ENCODE data around the gene LTBP1.
"Not testable (repeated sequence)": the region's sequence is repeated elsewhere in the genome, so short reads cannot be mapped to it uniquely, and the experiment has no call there.

Gene LTBP1

DNA sequence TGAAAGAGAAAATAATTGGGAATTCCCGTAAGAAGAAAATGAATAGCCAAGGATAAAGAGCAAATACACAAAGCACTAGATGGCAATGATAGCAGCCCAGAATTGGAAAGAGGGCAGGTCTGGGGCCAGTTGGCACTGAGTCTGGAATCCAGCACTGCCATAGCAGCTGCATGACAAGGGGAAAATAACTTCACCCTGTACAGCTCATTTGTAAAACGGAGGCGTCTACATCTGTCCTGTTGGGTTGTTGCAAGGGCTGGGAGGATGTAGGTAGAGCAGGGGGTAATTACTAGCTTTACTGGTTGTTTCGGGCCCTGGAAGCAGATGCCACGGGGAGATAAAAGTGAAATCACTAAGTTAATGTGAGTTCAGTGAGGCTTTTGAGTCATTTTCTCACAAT lies 419.7 kb downstream of the LTBP1 start:
- peak; percentile 63 for DNase-seq

DNA sequence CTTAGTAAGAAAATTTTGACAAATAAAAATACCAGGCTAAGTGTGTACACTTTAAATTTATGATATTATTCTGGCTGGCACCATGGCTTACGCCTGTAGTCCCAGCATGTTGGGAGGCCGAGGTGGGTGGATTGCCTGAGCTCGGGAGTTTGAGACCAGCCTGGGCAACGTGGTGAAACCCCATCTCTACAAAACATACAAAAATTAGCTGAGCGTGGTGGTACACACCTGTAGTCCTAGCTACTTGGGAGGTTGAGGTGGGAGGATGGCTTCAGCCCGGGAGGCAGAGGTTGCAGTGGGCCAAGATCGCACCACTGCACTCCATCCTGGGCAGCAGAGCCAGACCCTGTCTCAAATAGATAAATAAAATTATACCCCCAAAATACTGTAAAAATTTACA lies 421.8 kb downstream of the LTBP1 start:
- not testable (repeated sequence) for DNase-seq

DNA sequence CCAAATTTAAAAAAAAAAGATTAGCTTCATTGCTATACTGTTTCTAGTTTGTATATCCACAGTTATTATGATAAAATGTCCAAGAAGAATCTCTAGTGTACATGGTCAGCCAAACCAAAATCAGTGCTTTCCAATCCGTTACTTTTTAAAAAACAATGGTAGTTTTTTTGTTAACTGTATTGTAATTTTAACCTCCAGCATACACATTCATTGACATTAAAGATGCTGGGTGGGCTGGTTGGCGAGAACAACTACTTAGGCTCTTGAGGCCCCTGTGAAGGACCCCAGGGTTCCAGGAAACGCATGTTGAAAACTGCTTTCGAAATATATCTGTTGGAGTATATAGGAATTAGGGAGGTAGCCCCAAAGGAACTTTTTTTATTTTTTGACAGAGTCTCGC lies 422.4 kb downstream of the LTBP1 start:
- DNase-seq = no peak

DNA sequence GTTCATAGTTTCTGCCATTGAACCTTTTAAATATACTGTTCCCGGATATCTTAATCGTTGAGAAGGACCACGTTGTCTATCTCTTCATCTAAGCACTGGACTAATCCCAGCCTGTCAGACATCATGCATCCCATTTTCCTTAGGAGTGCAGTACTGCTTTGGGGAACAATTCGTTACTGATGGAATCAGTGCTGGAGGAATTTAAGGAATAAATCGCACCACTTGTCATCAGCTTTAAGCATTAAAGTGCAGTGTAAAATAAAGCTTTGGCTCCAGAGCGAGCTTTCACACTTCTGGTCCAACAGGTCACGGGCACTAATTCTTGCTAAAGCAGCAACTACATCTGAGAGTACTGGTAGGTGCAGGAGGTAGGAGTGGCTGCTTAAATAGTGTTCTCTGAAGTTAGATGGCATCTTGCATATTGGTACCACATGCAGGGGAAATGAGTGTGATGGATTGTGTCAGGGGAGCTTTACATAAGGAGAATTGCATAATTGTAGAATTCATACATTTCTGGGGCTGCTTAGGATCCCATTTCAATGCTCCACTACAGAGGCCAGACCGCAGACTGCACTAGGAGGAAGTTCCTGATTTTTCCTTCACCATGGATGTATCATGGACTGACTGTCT lies 424.0 kb downstream of the LTBP1 start:
- DNase-seq = no peak

DNA sequence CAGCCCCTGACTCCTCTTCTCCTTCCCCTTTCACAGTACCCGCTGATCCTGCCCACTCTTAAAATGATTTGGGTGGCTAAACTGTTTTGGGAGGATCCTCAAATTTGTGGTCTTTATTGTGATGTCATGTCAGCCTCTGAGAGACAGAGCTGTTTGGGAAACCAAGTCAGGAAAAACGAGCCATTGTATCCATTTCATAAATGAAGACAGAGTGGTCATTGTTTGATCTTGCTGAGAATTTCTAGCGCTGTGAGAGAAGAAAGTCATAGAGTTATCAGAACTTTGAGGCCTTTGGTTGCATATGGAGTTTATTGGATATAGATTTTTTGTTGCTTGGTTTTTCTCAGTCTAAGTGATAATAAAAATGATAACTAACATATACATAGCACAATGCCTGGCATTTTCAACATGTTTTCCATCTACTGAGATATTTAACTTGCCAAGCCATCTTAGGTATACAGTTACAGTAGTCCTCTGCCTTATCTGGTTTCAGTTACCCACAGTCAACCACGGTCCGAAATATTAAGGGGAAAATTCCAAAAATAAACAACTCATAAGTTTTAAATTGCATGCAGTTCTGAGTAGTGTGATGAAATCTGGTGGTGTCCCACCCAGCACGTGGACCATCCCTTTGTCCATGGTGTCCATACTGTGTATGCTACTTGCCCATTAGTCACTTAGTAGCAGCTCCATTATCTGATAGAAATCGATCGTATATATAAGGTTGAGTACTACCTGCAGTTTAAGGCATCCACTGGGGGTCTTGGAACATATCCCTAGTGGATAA lies 424.7 kb downstream of the LTBP1 start:
- DNase-seq = no peak

DNA sequence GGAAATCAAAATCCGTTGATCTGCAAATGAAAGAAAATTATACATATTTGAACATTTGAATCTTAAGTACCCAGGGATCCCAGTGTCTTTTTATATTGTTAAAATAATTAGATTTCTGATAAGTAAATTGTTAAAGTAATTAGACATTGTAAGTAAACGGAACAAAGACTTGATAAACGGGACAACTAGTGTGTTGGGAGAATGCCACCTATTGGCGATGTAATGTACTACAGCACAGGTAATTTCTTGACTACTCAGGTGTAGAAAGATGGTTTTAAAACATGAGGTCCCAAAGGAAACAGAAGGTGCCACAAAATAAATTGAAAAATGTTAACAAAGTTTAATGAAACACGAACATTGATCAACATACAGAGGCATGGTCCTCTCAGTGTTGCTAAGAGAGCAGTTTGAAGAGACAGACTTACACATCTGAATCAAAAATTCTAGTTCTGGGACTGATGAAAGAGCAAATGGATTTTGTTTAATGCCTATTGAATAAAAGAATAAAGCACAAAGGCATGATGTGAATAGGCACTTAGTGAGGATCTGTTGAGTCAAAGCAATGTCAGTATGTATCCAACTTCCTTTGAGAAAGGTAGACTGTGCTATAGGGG lies 426.3 kb downstream of the LTBP1 start:
- no peak for DNase-seq

DNA sequence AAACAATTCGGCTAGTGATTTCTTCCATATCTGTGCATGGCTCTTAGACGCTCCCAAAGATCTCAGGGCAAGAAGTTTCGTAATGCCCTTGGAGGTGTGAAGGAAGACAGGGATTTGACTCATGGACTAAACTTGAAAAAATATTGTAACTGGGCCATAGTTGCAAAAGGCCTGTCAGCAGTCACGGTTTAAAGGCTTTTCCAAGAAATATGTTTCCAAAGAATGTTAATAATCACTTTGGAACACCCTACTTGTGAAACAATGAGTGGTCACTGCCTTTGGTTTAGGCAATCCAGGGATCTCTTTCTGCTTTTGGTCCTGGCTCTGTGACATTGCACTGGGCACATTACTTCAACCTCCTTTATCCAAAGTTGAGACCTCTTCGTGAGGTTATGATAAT lies 427.2 kb downstream of the LTBP1 start:
- DNase-seq = no peak

DNA sequence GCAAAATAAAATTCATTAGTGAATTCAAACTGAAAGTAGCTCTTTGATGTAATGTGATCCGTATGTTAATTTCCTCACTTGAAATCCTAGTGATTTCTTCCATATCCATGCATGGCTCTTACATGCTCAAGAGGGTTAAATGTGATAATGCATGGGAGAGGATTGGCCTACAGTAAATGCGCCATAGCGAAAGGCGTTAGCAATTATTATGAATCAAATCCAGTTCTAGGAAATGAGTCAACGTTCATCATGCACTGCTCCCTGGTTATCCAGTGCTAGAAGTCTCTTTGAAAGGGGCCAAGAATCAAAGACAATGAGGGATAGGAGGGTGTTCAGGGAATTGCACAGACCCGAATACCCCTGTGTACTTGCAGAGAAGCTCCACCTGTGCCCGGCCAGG lies 428.3 kb downstream of the LTBP1 start:
- no peak for DNase-seq

DNA sequence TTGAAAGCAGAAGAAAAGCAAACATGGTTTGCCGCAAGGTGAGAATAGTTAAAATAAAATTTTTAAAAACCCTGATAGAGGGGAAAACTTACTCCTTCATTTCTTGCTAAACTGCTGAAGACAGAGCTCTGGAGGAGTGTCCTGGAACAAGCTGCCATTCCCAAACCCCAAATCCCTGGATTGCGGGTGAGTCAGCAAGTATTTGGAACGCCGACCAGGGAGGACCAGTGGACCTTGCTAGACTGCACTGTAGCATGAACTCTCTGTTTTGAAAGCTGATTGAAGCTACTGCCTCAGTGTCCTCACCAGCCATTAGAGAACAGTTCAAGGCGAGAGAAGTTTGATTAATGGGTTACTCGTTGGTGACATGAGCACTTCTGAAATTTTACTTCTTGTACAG lies 430.3 kb downstream of the LTBP1 start:
- DNase-seq = no peak

DNA sequence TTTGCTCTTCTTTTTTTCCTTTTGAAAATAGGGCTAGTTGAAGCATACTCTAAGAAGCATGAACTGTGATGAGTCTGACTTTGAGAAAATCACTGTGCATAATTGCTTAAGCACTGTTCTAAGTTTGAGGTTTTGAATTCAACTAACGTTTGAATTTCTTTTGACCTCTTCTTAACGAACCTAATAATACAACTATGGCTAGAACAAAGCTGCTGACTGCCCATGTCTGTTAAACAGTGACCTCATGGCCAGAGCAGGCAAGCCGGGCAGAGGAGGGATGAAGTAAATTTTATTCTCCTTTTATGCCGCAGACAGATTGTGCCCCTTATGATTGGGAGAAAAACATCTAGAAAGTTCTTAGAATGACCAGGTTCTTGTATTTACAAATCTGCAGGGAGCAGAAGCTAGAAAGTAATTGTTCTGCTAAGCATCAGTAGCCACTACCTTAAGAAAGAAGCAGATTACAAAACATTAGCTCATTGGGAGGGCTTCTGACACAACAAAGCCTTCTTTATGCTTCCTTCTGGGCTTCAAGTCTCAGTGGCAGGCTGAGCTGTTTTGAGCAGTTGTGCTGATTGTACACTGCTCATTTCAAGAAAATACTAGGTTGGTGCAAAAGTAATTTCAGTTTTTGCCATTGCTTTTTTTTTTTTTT lies 431.9 kb downstream of the LTBP1 start:
- DNase-seq = no peak

DNA sequence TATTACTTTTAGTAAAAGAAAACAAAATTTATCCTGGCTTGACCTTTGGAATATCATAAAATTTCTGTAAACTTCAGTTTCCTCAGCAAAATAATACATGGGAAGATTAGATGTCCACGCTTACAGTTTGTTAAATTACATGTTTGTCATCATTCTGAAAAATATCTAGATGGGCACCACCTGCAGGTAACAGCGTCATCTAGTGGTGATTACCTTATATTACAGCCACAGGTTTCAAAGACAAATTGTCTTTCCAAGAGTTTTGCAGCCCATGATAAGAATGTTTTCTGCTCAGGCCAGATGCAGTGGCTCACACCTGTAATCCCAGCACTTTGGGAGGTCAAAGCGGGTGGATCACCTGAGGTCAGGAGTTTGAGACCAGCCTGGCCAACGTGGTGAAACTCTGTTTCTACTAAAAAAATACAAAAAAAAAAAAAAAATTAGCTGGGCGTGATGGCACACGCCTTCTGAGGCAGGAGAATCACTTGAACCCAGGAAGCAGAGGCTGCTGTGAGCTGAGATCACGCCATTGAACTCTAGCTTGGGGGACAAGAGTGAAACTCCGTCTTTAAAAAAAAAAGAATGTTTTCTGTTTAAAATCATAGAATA lies 433.4 kb downstream of the LTBP1 start:
- no peak for DNase-seq

DNA sequence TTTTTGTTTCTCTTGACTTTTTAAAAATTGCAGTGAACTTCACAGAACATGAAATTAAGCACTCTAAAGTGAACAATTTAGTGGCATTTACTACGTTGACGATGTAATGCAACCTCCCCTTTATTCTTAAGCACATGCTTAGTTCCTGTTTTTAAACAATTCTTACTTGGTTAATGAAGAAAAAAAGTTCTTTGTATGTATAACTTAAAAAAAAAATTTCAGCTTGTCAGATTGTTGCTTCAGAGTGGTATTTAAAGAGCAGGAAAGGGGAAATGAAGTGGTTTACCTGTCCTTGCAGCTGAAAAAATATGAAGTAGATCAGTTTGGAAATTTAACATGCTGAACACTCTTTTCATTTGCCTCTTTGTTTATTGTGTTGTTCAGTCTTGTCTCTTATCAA lies 434.0 kb downstream of the LTBP1 start:
- no peak for DNase-seq

DNA sequence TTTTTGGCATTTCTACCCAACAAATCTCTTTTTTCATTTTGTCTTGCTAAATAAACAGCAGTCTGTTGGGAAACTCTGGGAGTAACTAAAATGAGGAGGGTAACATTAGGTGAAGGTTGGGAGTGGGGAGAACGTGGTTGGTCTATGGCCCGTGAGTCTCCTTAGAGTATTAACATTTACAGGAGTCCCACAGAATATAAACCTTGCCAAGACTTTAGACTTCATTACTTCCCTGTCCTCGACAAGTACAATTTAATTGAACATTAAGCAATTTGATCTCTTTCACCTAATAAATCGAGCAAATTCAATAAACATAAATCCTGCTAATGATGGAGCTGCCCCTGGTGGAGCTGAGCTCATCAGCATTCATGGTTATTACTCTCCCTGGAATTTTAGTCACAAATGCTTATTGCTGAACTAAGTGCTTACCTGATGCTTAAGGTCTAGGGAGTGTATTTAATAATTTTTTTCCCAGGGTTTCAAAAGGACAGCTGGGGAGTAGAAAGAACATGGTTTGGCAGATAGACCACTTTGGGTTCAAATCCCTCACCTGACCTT lies 434.6 kb downstream of the LTBP1 start:
- DNase-seq = no peak

DNA sequence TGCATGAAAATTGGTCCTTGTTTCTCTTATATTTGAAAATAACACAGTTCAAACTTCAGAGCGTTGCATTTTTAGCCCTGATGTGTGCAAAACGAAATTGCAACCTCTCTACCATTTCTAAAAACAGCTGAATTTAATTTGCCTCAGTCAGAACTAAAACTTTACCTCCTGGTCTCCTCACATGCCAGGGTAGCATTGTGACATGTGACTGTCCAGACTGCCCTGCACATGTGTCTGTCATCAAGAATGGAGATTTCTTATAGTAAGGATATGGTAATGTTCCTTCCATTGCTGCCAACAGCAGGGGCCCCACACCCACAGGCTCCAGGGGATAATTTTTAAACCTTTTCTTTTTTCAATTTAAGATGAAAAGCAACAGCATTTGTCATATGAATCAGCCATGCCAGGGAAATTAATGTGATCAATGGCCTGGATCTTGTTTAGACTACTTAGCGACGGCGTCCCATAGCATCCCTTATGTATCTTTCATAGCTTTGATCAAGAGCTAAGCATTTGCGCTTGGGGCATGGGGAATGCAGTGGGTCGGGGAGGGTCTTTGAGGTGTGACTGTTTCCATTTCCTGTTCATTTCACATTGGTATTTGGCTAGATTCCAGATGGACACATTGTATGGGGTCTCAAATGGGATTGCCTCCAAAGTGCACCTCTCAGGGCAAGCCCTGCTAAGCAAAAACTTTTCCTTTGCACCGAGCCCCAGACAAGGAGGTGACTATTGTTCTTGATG lies 437.3 kb downstream of the LTBP1 start:
- DNase-seq = no peak

DNA sequence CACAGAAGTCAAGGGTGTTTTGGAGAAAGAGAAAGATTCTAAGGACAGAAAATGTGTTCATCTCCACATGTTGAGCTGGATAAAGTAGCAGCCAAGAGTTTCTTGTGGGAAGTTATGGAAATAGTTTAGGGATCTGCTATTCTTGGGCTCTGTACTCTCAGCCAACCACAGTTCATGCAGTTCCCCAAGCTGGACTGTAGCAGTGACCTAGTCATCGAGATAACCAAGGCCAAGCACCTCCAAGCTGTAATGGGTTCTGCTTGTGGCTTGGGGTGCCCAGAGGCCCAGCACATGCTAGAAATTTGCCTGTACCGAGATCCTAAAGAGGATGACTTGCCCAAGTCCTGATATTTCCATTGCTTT lies 437.8 kb downstream of the LTBP1 start:
- DNase-seq = no peak

DNA sequence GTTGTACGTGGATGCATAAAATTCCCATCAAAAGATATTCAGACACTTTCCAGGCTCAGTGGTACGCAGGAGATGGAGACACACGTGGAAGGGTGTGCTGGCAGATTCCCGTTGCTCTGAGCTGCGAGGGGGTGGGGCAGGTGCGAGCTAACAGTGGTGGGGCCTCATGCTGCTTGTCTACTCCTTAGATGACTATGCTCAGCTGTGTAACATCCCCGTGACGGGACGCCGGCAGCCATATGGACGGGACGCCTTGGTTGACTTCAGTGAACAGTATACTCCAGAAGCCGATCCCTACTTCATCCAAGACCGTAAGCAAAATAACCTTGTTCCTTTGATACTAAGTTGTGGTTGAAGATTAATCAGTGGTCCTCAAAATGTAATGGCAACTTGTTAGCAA lies 442.2 kb downstream of the LTBP1 start:
- DNase-seq = no peak

DNA sequence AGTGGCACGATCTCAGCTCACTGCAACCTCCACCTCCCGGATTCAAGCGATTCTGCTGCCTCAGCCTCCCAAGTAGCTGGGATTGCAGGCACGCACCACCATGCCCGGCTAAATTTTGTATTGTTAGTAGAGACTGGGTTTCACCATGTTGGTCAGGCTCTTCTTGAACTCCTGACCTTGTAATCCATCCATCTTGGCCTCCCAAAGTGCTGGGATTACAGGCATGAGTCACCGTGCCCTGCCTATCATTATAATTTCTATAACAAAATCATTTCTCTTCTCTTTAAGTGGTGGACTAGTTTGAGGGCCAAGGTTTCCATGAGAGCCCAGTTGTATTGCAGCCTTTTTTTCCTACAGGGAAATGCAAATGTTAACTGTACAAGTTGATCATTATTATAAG lies 442.9 kb downstream of the LTBP1 start:
- DNase-seq = not testable (repeated sequence)

DNA sequence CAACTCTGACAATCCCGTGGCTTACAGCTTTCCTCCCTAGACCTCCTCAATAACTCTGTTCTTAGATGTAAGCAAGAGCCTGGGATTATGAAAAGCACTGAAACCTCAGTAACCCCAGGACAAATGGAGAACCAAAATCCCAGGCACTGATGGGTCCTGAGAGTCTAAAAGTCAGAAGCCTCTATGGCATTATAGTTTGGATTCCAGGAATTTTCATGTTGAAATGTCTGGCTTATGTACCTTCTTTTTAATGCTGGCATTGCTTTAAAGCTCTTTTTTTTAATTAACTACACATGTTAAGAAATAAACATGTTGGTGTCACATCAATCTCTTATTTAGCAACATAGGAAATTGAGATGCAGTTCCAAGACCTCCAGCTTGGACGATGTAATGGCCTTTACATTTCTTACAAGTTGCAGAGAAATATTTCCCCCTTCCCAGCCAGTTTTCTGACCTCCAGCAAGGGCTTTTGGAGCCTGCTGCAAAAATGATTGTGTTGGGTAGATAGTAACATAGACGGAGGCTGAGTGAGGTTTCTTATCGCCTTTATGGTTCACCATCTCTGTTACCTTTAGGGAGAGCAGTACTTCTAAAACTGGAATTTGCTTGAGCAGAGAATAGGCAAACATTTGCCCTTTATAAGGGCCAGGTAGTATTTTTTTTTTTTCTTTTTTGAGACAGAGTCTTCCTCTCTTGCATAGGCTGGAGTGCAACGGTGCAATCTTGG lies 444.9 kb downstream of the LTBP1 start:
- DNase-seq = no peak

DNA sequence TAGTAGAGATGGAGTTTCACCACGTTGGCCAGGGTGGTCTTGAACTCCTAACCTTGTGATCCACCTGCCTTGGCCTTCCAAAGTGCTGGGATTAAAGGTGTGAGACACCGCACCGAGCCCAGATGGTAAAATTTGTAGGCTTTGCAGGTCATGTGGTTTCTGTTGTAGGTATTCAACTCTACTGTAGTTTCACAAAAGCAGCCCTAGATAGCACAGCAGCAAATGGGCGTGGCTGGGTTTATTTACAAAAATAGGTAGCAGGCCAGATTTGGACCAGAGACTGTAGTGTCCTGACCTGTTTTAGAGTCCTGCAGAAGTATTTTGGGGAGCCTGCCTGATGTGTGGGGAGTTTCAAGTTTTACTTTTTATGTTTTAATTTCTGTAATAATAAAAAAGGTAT lies 445.6 kb downstream of the LTBP1 start:
- DNase-seq = no peak

DNA sequence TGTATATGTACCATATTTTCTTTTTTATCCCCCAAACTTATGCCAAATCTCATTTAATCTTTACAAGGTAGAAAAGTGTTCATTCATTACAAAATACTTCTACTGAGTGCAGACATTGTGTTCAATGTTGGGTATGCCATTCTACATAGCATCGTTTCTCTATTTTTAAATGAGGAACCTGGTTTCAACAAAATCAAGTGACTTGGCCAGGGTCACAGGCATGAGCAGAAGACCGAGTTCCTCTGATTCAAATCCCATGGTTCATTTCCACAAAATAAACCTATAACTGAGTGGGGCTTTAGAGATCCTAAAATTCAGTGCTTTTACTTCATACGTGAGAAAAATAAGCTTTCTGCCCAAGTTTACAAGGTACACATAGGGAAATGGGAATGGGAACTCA lies 448.3 kb downstream of the LTBP1 start:
- DNase-seq = no peak

DNA sequence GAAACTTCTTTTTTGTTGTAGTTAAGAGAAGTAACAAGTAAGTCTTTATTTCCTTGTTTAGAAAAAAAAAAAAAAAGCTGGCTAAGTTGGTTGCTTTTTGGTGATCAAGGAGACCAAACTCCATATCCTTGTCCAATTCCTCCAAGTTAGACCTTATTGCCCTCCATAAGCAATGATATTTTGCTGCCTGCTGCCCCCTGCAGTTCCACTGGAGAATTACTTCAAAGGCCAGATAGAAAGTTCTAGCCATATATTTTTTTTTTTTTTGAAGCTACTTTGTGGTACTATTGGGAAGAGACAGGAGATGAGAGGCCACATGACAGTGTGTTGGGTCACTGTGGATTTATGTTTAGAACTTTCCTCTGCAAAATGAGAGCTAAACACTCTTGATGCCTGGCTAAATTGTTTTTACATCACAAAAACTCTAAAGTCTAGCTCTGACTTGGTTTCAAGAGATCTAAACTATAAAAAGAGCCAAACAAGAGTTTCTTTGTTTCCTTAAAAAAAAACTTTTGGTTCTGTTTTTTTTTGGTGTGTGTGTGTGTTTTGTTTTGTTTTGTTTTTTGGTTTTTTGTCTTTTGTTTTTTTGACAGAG lies 449.0 kb downstream of the LTBP1 start:
- no peak for DNase-seq

Data from left hindlimb (tissue), 1 donor.